HG03442 (cell line): ENCODE results near the gene EPN1.

Source experiments
- ATAC-seq: cut with Tn5 transposase; IDR thresholded peaks from one replicate; pipeline ENCODE4 v1.9.1; 2021; ENCODE audit warnings: mild to moderate bottlenecking, moderate library complexity; ENCODE audit not compliant: unreplicated experiment

EPN1 gene

GRCh38 chr19:55677572-55678028 lies 2.6 kb downstream of the EPN1 start:
- no peak for ATAC-seq

- ATAC-seq = peak; percentile 62
Observed at GRCh38 chr19:55678121-55678671, 3.2 kb downstream of the EPN1 start.

- ATAC-seq = no peak
Observed at GRCh38 chr19:55679343-55680257, 4.6 kb downstream of the EPN1 start.

- no peak for ATAC-seq
Observed at GRCh38 chr19:55680339-55681130, 5.5 kb downstream of the EPN1 start.

- ATAC-seq = no peak
Observed at GRCh38 chr19:55681131-55682092, 6.4 kb downstream of the EPN1 start.

GRCh38 chr19:55683449-55684261 lies 8.6 kb downstream of the EPN1 start:
- no peak for ATAC-seq

- no peak for ATAC-seq
Observed at GRCh38 chr19:55684946-55685681, 10.1 kb downstream of the EPN1 start.

- ATAC-seq = no peak
Observed at GRCh38 chr19:55685776-55686175, 10.8 kb downstream of the EPN1 start.

- no peak for ATAC-seq
Observed at GRCh38 chr19:55686311-55687050, 11.5 kb downstream of the EPN1 start.

GRCh38 chr19:55687281-55688201 lies 12.5 kb downstream of the EPN1 start:
- ATAC-seq = no peak

- ATAC-seq = no peak
Observed at GRCh38 chr19:55688422-55689218, 13.6 kb downstream of the EPN1 start.

GRCh38 chr19:55689411-55690108 lies 14.5 kb downstream of the EPN1 start:
- no peak for ATAC-seq

GRCh38 chr19:55690109-55690768 lies 15.2 kb downstream of the EPN1 start:
- ATAC-seq = no peak

- no peak for ATAC-seq
Observed at GRCh38 chr19:55690769-55691545, 15.9 kb downstream of the EPN1 start.
